ENCODE data around the gene DCAF12L1.

DCAF12L1 gene

DNA sequence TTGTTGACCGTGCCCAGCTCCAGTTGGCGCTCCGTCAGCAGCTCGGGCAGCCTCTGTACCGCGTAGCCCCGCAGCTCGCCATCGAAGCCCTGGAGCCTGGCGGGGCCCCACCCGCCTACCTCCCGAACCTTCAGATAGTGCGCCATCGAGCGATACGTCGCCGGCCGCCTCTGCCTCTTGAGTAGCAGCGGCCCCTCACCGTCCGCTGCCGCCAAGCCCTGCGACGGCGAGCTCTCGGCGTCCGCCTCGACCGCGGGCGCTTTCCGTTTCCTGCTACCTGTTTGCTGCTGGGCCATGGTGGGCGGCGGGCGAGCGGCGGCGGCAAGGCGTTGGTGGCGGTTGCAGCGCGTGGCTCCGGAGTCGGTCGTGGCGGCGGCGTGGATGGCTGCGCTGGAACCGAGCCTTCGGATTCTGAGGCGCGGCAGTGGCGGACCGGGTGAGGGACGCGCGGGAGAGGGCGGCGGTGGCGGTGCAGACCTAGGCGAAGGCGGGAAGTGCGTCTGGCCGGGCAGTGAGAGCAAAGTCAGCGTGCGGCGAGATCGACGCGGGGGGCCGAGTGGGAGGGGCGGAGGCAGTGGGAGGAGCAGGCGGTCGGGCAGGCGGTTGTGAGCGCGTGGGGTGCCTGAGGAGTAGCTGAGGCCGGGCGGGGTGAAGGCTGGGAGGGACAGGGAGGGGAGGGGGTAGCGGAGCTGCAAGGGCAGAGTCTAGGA, at the start of gene DCAF12L1:
DCAF12L1 (minus strand) TSS at position 502 of the 710 bp plus-strand sequence; CDS start at position 296, 206 bp downstream.
- FAIRE-seq = no peak

DNA sequence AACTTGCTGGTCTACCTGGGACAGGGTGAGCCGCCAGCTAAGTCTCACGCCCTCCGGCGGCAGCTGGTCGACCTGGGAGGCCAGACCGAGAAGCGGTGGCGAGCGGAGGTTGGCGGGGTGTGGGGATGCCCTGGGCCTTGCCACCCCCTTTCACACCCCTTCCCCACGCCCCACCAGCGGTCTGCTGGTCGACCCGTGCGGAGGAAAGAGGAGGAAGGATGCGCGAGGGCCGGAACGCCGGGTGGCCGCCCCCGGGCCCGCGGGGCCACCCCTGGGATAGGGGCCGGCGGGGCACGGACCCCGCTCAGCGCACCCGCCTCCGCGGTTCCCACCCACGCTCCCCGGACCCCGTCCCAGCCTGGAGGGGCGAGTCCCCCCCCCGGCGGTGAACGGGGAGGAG, 28.3 kb upstream of the DCAF12L1 start:
- no peak for FAIRE-seq

DNA sequence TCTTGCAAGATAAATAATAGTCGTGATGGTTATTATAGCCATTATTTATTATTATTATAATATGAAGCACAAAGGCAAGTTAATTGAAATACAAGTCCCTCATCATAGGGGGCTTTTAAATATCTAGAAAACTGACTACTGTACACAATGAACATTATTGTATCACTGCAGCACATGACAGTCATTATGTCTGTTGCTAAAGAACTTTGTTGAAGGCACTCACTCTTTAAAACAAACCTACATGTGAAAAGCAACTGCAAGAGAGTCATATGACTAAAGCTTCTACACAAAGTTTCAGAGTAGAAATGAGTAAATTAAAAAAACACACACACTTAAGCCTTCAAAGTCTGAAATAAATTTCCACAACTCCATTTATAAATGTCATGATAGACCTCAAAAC, 23.3 kb upstream of the DCAF12L1 start:
- FAIRE-seq = no peak

DNA sequence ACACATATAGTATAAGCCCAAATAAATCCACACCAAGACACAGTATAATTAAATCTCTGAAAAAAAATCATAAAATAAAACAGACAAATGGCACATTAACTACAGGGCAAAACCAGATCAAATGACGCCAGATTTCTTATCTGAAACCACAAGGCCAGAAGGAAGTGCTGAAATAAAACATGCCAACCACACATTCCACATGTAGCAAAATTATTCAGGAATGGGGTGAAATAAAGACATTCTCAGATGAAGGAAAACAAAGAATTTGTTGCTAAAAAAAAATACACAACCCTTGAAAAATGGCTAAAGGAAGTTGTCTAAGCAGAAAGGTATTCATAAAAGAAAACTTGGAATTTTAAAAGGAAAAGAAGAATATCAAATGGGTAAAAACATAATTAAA, 4.5 kb upstream of the DCAF12L1 start:
- FAIRE-seq = no peak

DNA sequence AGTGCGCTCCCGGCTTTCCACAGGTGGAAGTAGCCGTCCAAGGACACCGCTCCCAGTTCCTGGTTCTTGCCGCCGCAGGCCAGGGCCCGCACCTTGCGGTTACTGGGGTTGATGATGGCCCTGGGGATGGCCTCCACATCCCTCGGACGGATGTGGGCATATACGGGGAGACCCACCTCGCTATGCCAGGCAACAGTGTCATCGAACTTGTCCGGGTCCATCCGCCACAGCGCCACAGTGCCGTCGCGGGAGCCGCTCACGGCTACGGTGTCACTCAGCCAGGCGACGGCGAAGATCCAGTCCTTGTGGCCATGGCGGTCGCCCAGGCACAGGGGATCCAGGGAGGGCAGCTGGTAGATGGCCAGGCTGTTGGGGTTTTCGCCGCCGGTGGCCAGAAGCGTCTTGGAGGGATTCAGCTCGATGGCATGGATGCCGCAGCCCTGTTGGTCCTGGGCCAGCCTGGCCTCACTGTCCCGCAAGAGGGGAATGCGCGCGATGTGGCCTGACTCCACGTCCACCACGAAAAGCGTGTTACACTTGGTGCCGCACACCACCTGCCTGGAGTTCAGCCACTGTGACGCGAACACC, 795 bp downstream of the DCAF12L1 start:
- no peak for FAIRE-seq

DNA sequence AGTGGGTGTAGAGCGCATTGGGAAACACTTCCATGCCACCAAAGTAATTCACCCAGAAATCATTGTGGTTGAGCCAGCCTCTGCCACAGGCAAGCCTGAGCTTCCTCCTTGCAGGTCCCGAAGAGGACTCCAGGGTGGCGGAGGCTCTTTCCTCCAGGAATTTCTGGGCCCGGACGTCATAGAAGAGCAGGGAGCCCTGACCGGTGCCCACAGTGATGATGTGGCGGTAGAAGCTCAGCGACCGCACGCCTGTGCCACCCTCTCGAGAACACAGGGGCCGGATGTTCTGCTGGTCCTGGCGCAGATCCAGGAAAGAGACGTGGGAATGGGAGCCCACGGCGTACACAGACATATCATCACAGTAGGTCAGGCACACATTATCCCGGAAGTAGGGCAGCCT, 1.3 kb downstream of the DCAF12L1 start:
- no peak for FAIRE-seq

DNA sequence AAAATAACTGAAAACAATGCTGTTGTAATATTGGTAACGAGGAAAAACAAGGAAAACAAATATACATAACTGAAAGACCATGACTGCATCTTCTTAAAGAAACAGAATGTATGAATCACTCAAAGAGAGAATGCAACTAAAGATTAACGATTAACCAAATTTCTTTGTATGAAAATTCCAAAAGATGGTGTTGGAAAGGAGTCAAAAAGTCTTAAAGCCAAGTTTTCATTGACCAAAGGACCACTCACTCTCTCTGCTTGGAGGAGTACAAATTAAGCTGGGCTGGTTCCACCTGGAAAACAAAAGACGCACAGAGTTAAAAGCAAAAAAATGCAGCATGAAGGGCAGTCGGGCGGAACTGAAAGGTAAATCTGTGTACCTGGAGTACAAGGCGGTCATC, 1.8 kb downstream of the DCAF12L1 start:
- FAIRE-seq = no peak

DNA sequence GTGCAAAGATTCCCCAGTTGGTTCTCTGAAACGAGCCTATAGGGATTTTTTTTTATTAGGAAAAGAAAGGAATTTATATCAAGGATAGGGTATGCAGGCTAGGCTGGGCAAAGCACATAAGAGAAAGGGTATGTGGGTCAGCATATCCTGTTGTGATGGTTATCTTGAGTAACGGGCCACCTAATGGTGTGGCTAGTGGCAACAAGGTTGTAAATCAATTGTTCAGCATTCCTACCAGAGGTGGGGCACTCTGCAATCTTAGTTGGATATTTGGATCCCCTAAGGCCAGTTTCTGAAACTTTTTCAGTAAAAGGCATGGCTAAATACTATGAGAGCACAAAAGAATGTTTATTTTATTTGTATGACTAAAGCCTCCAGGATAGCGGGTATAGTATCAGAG, 42.7 kb downstream of the DCAF12L1 start:
- no peak for FAIRE-seq

Measured in G401.6 (cell line).